K562 (cell line): Measurements from ENCODE around the gene OR5H2. TPM values are rescaled to one million over a fixed set of nuclear protein-coding genes. Genes with fewer than 3 reads are reported as not detected.

Source experiments
- polyA plus RNA-seq, 8 experiments: library from polyadenylated mRNA; depleted of rRNA in 4 of 8; stranded (reverse) in 5 of 8; unstranded in 3 of 8; fragments of >200 nt; fragmentation: Nextera tagmentation in 2 of 8; fragmentation: Illumina TruSeq in 1 of 8; extraction: Ambion mirVana in 2 of 8; extraction: Trizol in 1 of 8; gene quantifications; 2 replicates each; pipeline versions ENCODE4 v1.2.1 to v1.2.3, GENCODE V29; 2011 to 2014; ENCODE audit warnings: inconsistent platforms in 1 of 8, missing spikeins in 1 of 8
- total RNA-seq, 7 experiments: library from RNA; depleted of rRNA in 6 of 7; stranded (reverse); fragments of >200 nt in 6 of 7; fragmentation: Illumina TruSeq in 2 of 7; extraction: Trizol in 2 of 7; gene quantifications; 2 replicates each; pipeline versions ENCODE4 v1.2.1 to v1.2.3, GENCODE V29; 2011 to 2021; ENCODE audit warnings: low replicate concordance in 1 of 7

The OR5H2 gene
- total and polyA plus RNA-seq, 9 of the 15 experiments (the other 6 are each of a cell fraction or from before 2014, with no cell fraction given): not detected

Other genes with a start within 250 kb of the OR5H2 start
Only the 7 nearest of the 12 such genes appear.
- not detected in 2 replicates for gene OR5H1, start 151.8 kb upstream of the OR5H2 start, total RNA-seq (2014; rRNA removed)
- gene OR5H1, start 151.8 kb upstream of the OR5H2 start, total RNA-seq (2014; rRNA removed; fragmentation: Illumina TruSeq; extraction: Trizol): not detected in 2 replicates
- not detected in 2 replicates for gene OR5H1, start 151.8 kb upstream of the OR5H2 start, total RNA-seq (2015; rRNA removed; fragmentation: Illumina TruSeq; extraction: Trizol)
- not detected in 2 replicates for gene OR5H1, start 151.8 kb upstream of the OR5H2 start, total RNA-seq (2021)
- not detected in 2 replicates for gene OR5H1, start 151.8 kb upstream of the OR5H2 start, polyA plus RNA-seq (2011; rRNA removed)
- not detected in 2 replicates for gene OR5H1, start 151.8 kb upstream of the OR5H2 start, polyA plus RNA-seq (2014; fragmentation: Illumina TruSeq; extraction: Trizol)
- gene OR5H1, start 151.8 kb upstream of the OR5H2 start, polyA plus RNA-seq (2014; fragmentation: Nextera tagmentation; extraction: Ambion mirVana): not detected
- not detected in 2 replicates for gene OR5H1, start 151.8 kb upstream of the OR5H2 start, polyA plus RNA-seq (2014; rRNA removed)
- gene OR5H14, start 135.0 kb upstream of the OR5H2 start, total RNA-seq (2014; rRNA removed): not detected in 2 replicates
- gene OR5H14, start 135.0 kb upstream of the OR5H2 start, total RNA-seq (2014; rRNA removed; fragmentation: Illumina TruSeq; extraction: Trizol): not detected in 2 replicates
- gene OR5H14, start 135.0 kb upstream of the OR5H2 start, total RNA-seq (2015; rRNA removed; fragmentation: Illumina TruSeq; extraction: Trizol): not detected in 2 replicates
- not detected in 2 replicates for gene OR5H14, start 135.0 kb upstream of the OR5H2 start, total RNA-seq (2021)
- gene OR5H14, start 135.0 kb upstream of the OR5H2 start, polyA plus RNA-seq (2011; rRNA removed): not detected in 2 replicates
- gene OR5H14, start 135.0 kb upstream of the OR5H2 start, polyA plus RNA-seq (2014; fragmentation: Illumina TruSeq; extraction: Trizol): not detected in 2 replicates
- not detected for gene OR5H14, start 135.0 kb upstream of the OR5H2 start, polyA plus RNA-seq (2014; fragmentation: Nextera tagmentation; extraction: Ambion mirVana)
- gene OR5H14, start 135.0 kb upstream of the OR5H2 start, polyA plus RNA-seq (2014; rRNA removed): not detected in 2 replicates
- not detected in 2 replicates for gene OR5H15, start 115.8 kb upstream of the OR5H2 start, total RNA-seq (2014; rRNA removed)
- gene OR5H15, start 115.8 kb upstream of the OR5H2 start, total RNA-seq (2014; rRNA removed; fragmentation: Illumina TruSeq; extraction: Trizol): not detected in 2 replicates
- gene OR5H15, start 115.8 kb upstream of the OR5H2 start, total RNA-seq (2015; rRNA removed; fragmentation: Illumina TruSeq; extraction: Trizol): not detected in 2 replicates
- not detected in 2 replicates for gene OR5H15, start 115.8 kb upstream of the OR5H2 start, total RNA-seq (2021)
- not detected in 2 replicates for gene OR5H15, start 115.8 kb upstream of the OR5H2 start, polyA plus RNA-seq (2011; rRNA removed)
- gene OR5H15, start 115.8 kb upstream of the OR5H2 start, polyA plus RNA-seq (2014; fragmentation: Illumina TruSeq; extraction: Trizol): not detected in 2 replicates
- not detected for gene OR5H15, start 115.8 kb upstream of the OR5H2 start, polyA plus RNA-seq (2014; fragmentation: Nextera tagmentation; extraction: Ambion mirVana)
- not detected in 2 replicates for gene OR5H15, start 115.8 kb upstream of the OR5H2 start, polyA plus RNA-seq (2014; rRNA removed)
- gene OR5H6, start 18.3 kb upstream of the OR5H2 start, total RNA-seq (2014; rRNA removed): not detected in 2 replicates
- not detected in 2 replicates for gene OR5H6, start 18.3 kb upstream of the OR5H2 start, total RNA-seq (2014; rRNA removed; fragmentation: Illumina TruSeq; extraction: Trizol)
- gene OR5H6, start 18.3 kb upstream of the OR5H2 start, total RNA-seq (2015; rRNA removed; fragmentation: Illumina TruSeq; extraction: Trizol): not detected in 2 replicates
- gene OR5H6, start 18.3 kb upstream of the OR5H2 start, total RNA-seq (2021): not detected in 2 replicates
- not detected in 2 replicates for gene OR5H6, start 18.3 kb upstream of the OR5H2 start, polyA plus RNA-seq (2011; rRNA removed)
- gene OR5H6, start 18.3 kb upstream of the OR5H2 start, polyA plus RNA-seq (2014; fragmentation: Illumina TruSeq; extraction: Trizol): not detected in 2 replicates
- gene OR5H6, start 18.3 kb upstream of the OR5H2 start, polyA plus RNA-seq (2014; fragmentation: Nextera tagmentation; extraction: Ambion mirVana): under 1 TPM in 1 of 2 experiments, not detected in 1; 0.08 TPM
- gene OR5H6, start 18.3 kb upstream of the OR5H2 start, polyA plus RNA-seq (2014; rRNA removed): not detected in 2 replicates
- not detected in 2 replicates for gene OR5K4, start 71.3 kb downstream of the OR5H2 start, total RNA-seq (2014; rRNA removed)
- gene OR5K4, start 71.3 kb downstream of the OR5H2 start, total RNA-seq (2014; rRNA removed; fragmentation: Illumina TruSeq; extraction: Trizol): not detected in 2 replicates
- gene OR5K4, start 71.3 kb downstream of the OR5H2 start, total RNA-seq (2015; rRNA removed; fragmentation: Illumina TruSeq; extraction: Trizol): not detected in 2 replicates
- not detected in 2 replicates for gene OR5K4, start 71.3 kb downstream of the OR5H2 start, total RNA-seq (2021)
- not detected in 2 replicates for gene OR5K4, start 71.3 kb downstream of the OR5H2 start, polyA plus RNA-seq (2011; rRNA removed)
- not detected in 2 replicates for gene OR5K4, start 71.3 kb downstream of the OR5H2 start, polyA plus RNA-seq (2014; fragmentation: Illumina TruSeq; extraction: Trizol)
- gene OR5K4, start 71.3 kb downstream of the OR5H2 start, polyA plus RNA-seq (2014; fragmentation: Nextera tagmentation; extraction: Ambion mirVana): not detected
- not detected in 2 replicates for gene OR5K4, start 71.3 kb downstream of the OR5H2 start, polyA plus RNA-seq (2014; rRNA removed)
- gene OR5K3, start 108.2 kb downstream of the OR5H2 start, total RNA-seq (2014; rRNA removed): not detected in 2 replicates
- gene OR5K3, start 108.2 kb downstream of the OR5H2 start, total RNA-seq (2014; rRNA removed; fragmentation: Illumina TruSeq; extraction: Trizol): not detected in 2 replicates
- not detected in 2 replicates for gene OR5K3, start 108.2 kb downstream of the OR5H2 start, total RNA-seq (2015; rRNA removed; fragmentation: Illumina TruSeq; extraction: Trizol)
- not detected in 2 replicates for gene OR5K3, start 108.2 kb downstream of the OR5H2 start, total RNA-seq (2021)
- not detected in 2 replicates for gene OR5K3, start 108.2 kb downstream of the OR5H2 start, polyA plus RNA-seq (2011; rRNA removed)
- gene OR5K3, start 108.2 kb downstream of the OR5H2 start, polyA plus RNA-seq (2014; fragmentation: Illumina TruSeq; extraction: Trizol): not detected in 2 replicates
- not detected for gene OR5K3, start 108.2 kb downstream of the OR5H2 start, polyA plus RNA-seq (2014; fragmentation: Nextera tagmentation; extraction: Ambion mirVana)
- gene OR5K3, start 108.2 kb downstream of the OR5H2 start, polyA plus RNA-seq (2014; rRNA removed): not detected in 2 replicates
- not detected in 2 replicates for gene OR5K1, start 180.7 kb downstream of the OR5H2 start, total RNA-seq (2014; rRNA removed)
- gene OR5K1, start 180.7 kb downstream of the OR5H2 start, total RNA-seq (2014; rRNA removed; fragmentation: Illumina TruSeq; extraction: Trizol): not detected in 2 replicates
- not detected in 2 replicates for gene OR5K1, start 180.7 kb downstream of the OR5H2 start, total RNA-seq (2015; rRNA removed; fragmentation: Illumina TruSeq; extraction: Trizol)
- gene OR5K1, start 180.7 kb downstream of the OR5H2 start, total RNA-seq (2021): not detected in 2 replicates
- gene OR5K1, start 180.7 kb downstream of the OR5H2 start, polyA plus RNA-seq (2011; rRNA removed): not detected in 2 replicates
- gene OR5K1, start 180.7 kb downstream of the OR5H2 start, polyA plus RNA-seq (2014; fragmentation: Illumina TruSeq; extraction: Trizol): not detected in 2 replicates
- gene OR5K1, start 180.7 kb downstream of the OR5H2 start, polyA plus RNA-seq (2014; fragmentation: Nextera tagmentation; extraction: Ambion mirVana): not detected
- not detected in 2 replicates for gene OR5K1, start 180.7 kb downstream of the OR5H2 start, polyA plus RNA-seq (2014; rRNA removed)